Ovary (tissue), 3 donors: ENCODE data around the gene PRAMEF18.
"Not testable (repeated sequence)": the region's sequence is repeated elsewhere in the genome, so short reads cannot be mapped to it uniquely, and the experiment has no call there.

Experiments
- EP300 ChIP-seq: sonication (generic); formaldehyde crosslinking; IDR thresholded peaks from one replicate; pipeline ENCODE4 v1.6.1; 2017; ENCODE audit warnings: antibody characterized with exemption
- POLR2A ChIP-seq: fragments of 450-650 bp; IDR thresholded peaks from one replicate; pipeline ENCODE4 v1.6.1; 2017; ENCODE audit warnings: antibody characterized with exemption, mild to moderate bottlenecking, moderate library complexity
- TF ChIP-seq, protein P1 (sequence below), 3 donors: fragments of 450-650 bp in 2 of 3; fragments of 200-600 bp in 1 of 3; IDR thresholded peaks; one replicate each; pipeline versions ENCODE4 v1.5.1 to v1.8.0; 2016 to 2022; ENCODE audit warnings: antibody characterized with exemption in 3 of 3, mild to moderate bottlenecking in 1 of 3
- donor health status: DM: no; HTN: no; CAD: no.

DNA sequence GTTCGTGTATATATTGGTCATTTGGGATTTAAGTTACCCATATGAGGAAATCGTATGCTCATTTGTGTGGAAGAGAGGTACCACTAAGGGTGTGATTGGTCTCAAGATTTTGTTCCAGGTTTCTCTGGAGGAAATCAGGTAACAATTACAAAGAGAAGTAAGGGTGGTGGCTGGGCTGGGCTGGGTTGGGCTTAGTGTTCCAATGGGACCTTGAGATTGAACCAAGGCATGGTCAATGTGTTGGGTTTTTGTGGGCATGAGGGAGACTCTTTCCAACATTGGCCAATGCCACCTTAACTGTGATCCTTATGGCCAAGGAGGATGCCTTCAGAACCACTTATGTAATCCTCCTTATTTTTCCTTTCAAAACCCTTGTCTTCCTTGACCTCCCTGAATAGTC, 4.6 kb upstream of the PRAMEF18 start:
- TF ChIP-seq, protein P1, sequence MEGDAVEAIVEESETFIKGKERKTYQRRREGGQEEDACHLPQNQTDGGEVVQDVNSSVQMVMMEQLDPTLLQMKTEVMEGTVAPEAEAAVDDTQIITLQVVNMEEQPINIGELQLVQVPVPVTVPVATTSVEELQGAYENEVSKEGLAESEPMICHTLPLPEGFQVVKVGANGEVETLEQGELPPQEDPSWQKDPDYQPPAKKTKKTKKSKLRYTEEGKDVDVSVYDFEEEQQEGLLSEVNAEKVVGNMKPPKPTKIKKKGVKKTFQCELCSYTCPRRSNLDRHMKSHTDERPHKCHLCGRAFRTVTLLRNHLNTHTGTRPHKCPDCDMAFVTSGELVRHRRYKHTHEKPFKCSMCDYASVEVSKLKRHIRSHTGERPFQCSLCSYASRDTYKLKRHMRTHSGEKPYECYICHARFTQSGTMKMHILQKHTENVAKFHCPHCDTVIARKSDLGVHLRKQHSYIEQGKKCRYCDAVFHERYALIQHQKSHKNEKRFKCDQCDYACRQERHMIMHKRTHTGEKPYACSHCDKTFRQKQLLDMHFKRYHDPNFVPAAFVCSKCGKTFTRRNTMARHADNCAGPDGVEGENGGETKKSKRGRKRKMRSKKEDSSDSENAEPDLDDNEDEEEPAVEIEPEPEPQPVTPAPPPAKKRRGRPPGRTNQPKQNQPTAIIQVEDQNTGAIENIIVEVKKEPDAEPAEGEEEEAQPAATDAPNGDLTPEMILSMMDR (IDR thresholded peaks at IDR 0.05) = not testable (repeated sequence)
- not testable (repeated sequence) for TF ChIP-seq POLR2A, EP300
